H9 (cell line): ENCODE measurements around the gene AP4E1. TPM values are rescaled to one million over a fixed set of nuclear protein-coding genes. Genes with fewer than 3 reads are reported as not detected.

Experiments used
- DNase-seq: peaks from one replicate; pipeline ENCODE4 v3.0.0-alpha.2; 2017
- H2AFZ ChIP-seq: one replicate; pipeline ENCODE4 v1.6.1; 2013; ENCODE audit warnings: mild to moderate bottlenecking, low read length, control low read depth, moderate library complexity
- H2AK5ac ChIP-seq: 2 replicates; pipeline ENCODE4 v1.6.1; 2013; ENCODE audit warnings: low read length, control low read depth, mixed read lengths; ENCODE audit not compliant: insufficient read length
- H2BK120ac ChIP-seq: one replicate; pipeline ENCODE4 v1.6.1; 2013; ENCODE audit warnings: low read depth, mild to moderate bottlenecking, low read length, control low read depth, inconsistent platforms; ENCODE audit not compliant: poor library complexity, severe bottlenecking
- H2BK12ac ChIP-seq: 2 replicates; pipeline ENCODE4 v1.6.1; 2013; ENCODE audit warnings: low read length, control low read depth, mixed read lengths, low read depth; ENCODE audit not compliant: insufficient read length
- H2BK15ac ChIP-seq: 2 replicates; pipeline ENCODE4 v1.6.1; 2013; ENCODE audit warnings: low read depth, low read length, control low read depth
- H2BK20ac ChIP-seq: one replicate; pipeline ENCODE4 v1.6.1; 2013; ENCODE audit warnings: low read depth, mild to moderate bottlenecking, low read length, control low read depth, inconsistent platforms; ENCODE audit not compliant: poor library complexity, severe bottlenecking
- H2BK5ac ChIP-seq: 2 replicates; pipeline ENCODE4 v1.6.1; 2013; ENCODE audit warnings: low read length, control low read depth, mixed read lengths; ENCODE audit not compliant: insufficient read length
- H3K14ac ChIP-seq: 2 replicates; pipeline ENCODE4 v1.6.1; 2013; ENCODE audit warnings: low read length, control low read depth; ENCODE audit not compliant: insufficient read depth
- H3K18ac ChIP-seq: 2 replicates; pipeline ENCODE4 v1.6.1; 2013; ENCODE audit warnings: low read depth, mild to moderate bottlenecking, mixed read lengths, low read length, control low read depth; ENCODE audit not compliant: insufficient read length
- H3K23ac ChIP-seq: 2 replicates; pipeline ENCODE4 v1.6.1; 2013; ENCODE audit warnings: low read length, control low read depth, mixed read lengths, low read depth; ENCODE audit not compliant: insufficient read length
- H3K23me2 ChIP-seq: 2 replicates; pipeline ENCODE4 v1.6.1; 2013; ENCODE audit warnings: low read depth, mild to moderate bottlenecking, mixed read lengths, low read length, control low read depth; ENCODE audit not compliant: insufficient read length, poor library complexity, severe bottlenecking
- H3K27ac ChIP-seq: 2 replicates; pipeline ENCODE4 v1.5.1; 2013; ENCODE audit warnings: low read length, control low read depth, mixed read lengths, low read depth; ENCODE audit not compliant: insufficient read length
- H3K27me3 ChIP-seq: 2 replicates; pipeline ENCODE4 v1.6.1; 2013; ENCODE audit warnings: low read length, control low read depth, inconsistent platforms; ENCODE audit not compliant: insufficient read depth
- H3K4ac ChIP-seq: 2 replicates; pipeline ENCODE4 v1.6.1; 2013; ENCODE audit warnings: low read depth, mild to moderate bottlenecking, control low read depth, inconsistent platforms, low read length, moderate library complexity
- H3K4me1 ChIP-seq: 2 replicates; pipeline ENCODE4 v1.6.1; 2013; ENCODE audit warnings: low read length, control low read depth, inconsistent platforms; ENCODE audit not compliant: insufficient read depth
- H3K4me2 ChIP-seq: 2 replicates; pipeline ENCODE4 v1.6.1; 2013; ENCODE audit warnings: low read length, control low read depth, mixed read lengths; ENCODE audit not compliant: insufficient read length, insufficient read depth
- H3K56ac ChIP-seq: 2 replicates; pipeline ENCODE4 v1.6.1; 2013; ENCODE audit warnings: low read depth, mild to moderate bottlenecking, mixed read lengths, low read length, control low read depth; ENCODE audit not compliant: insufficient read length
- H3K79me1 ChIP-seq: 2 replicates; pipeline ENCODE4 v1.6.1; 2013; ENCODE audit warnings: low read depth, mild to moderate bottlenecking, moderate library complexity, low read length, control low read depth, inconsistent platforms; ENCODE audit not compliant: insufficient read depth, poor library complexity, severe bottlenecking
- H3K79me2 ChIP-seq: 2 replicates; pipeline ENCODE4 v1.6.1; 2013; ENCODE audit warnings: low read length, control low read depth, inconsistent platforms; ENCODE audit not compliant: insufficient read depth
- H3K9ac ChIP-seq: 2 replicates; pipeline ENCODE4 v1.6.1; 2013; ENCODE audit warnings: low read length, control low read depth, mixed read lengths; ENCODE audit not compliant: insufficient read length; ENCODE audit errors: extremely low read depth
- H3K9me3 ChIP-seq: one replicate; pipeline ENCODE4 v1.6.1; 2013; ENCODE audit warnings: low read depth, low read length, inconsistent platforms; ENCODE audit not compliant: control insufficient read depth
- H3T11ph ChIP-seq: one replicate; pipeline ENCODE4 v1.6.1; 2013; ENCODE audit warnings: mild to moderate bottlenecking, low read length, control low read depth, inconsistent platforms
- H4K20me1 ChIP-seq: one replicate; pipeline ENCODE4 v1.6.1; 2013; ENCODE audit not compliant: control insufficient read depth, insufficient read length, insufficient read depth
- H4K5ac ChIP-seq: 2 replicates; pipeline ENCODE4 v1.6.1; 2013; ENCODE audit warnings: low read depth, mild to moderate bottlenecking, mixed read lengths, low read length, control low read depth; ENCODE audit not compliant: insufficient read length
- H4K8ac ChIP-seq: replicated peaks from 2 replicates; pipeline ENCODE4 v1.6.1; 2013; ENCODE audit warnings: low read length, control low read depth, mixed read lengths, low read depth; ENCODE audit not compliant: insufficient read length
- H4K91ac ChIP-seq: 2 replicates; pipeline ENCODE4 v1.6.1; 2013; ENCODE audit warnings: low read depth, mild to moderate bottlenecking, moderate library complexity, mixed read lengths, low read length, control low read depth; ENCODE audit not compliant: insufficient read length
- H3K27ac Mint-ChIP-seq, 3 experiments: 2 replicates in 2 of 3; 3 replicates in 1 of 3; pipeline ENCODE4 v1.8.0; 2020 to 2021; ENCODE audit warnings: mixed read lengths in 3 of 3, mild to moderate bottlenecking in 1 of 3, moderate library complexity in 1 of 3
- H3K27me3 Mint-ChIP-seq: 2 replicates; pipeline ENCODE4 v1.8.0; 2021; ENCODE audit warnings: low read depth, mild to moderate bottlenecking, moderate library complexity, mixed read lengths
- H3K36me3 Mint-ChIP-seq, 3 experiments: 2 replicates in 2 of 3; 3 replicates in 1 of 3; pipeline ENCODE4 v1.8.0; 2020 to 2021; ENCODE audit warnings: low read depth in 3 of 3, mixed read lengths in 3 of 3; ENCODE audit not compliant: insufficient read depth in 1 of 3
- H3K4me1 Mint-ChIP-seq, 2 experiments: 2 replicates each; pipeline ENCODE4 v1.8.0; 2020; ENCODE audit warnings: mixed read lengths in 2 of 2
- H3K4me3 Mint-ChIP-seq, 2 experiments: 2 replicates in 1 of 2; 3 replicates in 1 of 2; pipeline ENCODE4 v1.8.0; 2020 to 2021; ENCODE audit warnings: mild to moderate bottlenecking in 2 of 2, mixed read lengths in 2 of 2, moderate library complexity in 1 of 2
- H3K9me3 Mint-ChIP-seq, 2 experiments: 2 replicates in 1 of 2; 3 replicates in 1 of 2; pipeline ENCODE4 v1.8.0; 2020; ENCODE audit warnings: mild to moderate bottlenecking in 2 of 2, mixed read lengths in 2 of 2, moderate library complexity in 1 of 2
- CTCF ChIP-seq: fragments of 200-600 bp; sonication (generic); conservative IDR thresholded peaks from 3 replicates; pipeline ENCODE4 v1.8.0; 2021; ENCODE audit warnings: antibody characterized with exemption, mild to moderate bottlenecking
- WGBS: extraction: QIAGEN DNeasy Blood & Tissue Kit; methylation state at CpG from one replicate; pipeline ENCODE4 v1.1.7; 2013; ENCODE audit warnings: missing lambda C conversion rate, low lambda C conversion rate, mixed read lengths; ENCODE audit not compliant: insufficient read length; ENCODE audit errors: extremely low coverage; 5-methylcytosine and 5-hydroxymethylcytosine counted together
- total RNA-seq: library from RNA; stranded (reverse); gene quantifications from 2 replicates; pipeline ENCODE4 v1.2.1, GENCODE V29; 2021

AP4E1 gene
- total RNA-seq, 1 experiment from 2014 or later, result 13.8 TPM

GRCh38 chr15:50884540-50884939, 23.9 kb upstream of the AP4E1 start:
- H3K23ac ChIP-seq, result no peak overlapping the region

More at GRCh38 chr15:50884540-50884939, 23.9 kb upstream of the AP4E1 start:
- no peaks in the 10 kb centered on the region for H3K9me3 ChIP-seq
- WGBS, result no CpG with 5 or more reads among the region's 5 CpGs
- H3K4ac ChIP-seq, result no peak overlapping the region
- no peak overlapping the region for H2BK5ac ChIP-seq
- H2BK12ac ChIP-seq, result no peak overlapping the region
- no peaks in the 10 kb centered on the region for H3K23me2 ChIP-seq
- no peak overlapping the region for H3K14ac ChIP-seq
- H4K5ac ChIP-seq, result no peak overlapping the region
- no peak overlapping the region for H2BK120ac ChIP-seq
- no peaks in the 10 kb centered on the region for H3K79me2 ChIP-seq
- H4K91ac ChIP-seq, result no peak overlapping the region
- H3K79me1 ChIP-seq, result no peaks in the 10 kb centered on the region
- no peaks in the 10 kb centered on the region for H3K36me3 Mint-ChIP-seq
- no peaks in the 10 kb centered on the region for H4K20me1 ChIP-seq
- H3K4me2 ChIP-seq, result no peak overlapping the region
- H3K9me3 Mint-ChIP-seq, result no peaks in the 10 kb centered on the region
- no peak overlapping the region for H3K56ac ChIP-seq
- H3K9ac ChIP-seq, result no peak overlapping the region
- no peak overlapping the region for H4K8ac ChIP-seq
- no peaks in the 10 kb centered on the region for H3K27me3 ChIP-seq
- H3K4me1 Mint-ChIP-seq, result no peaks in the 10 kb centered on the region
- H2BK20ac ChIP-seq, result no peak overlapping the region
- no peak overlapping the region for H2AK5ac ChIP-seq
- no peak for DNase-seq
- no peaks in the 10 kb centered on the region; the same call in none of the 2 replicates for H3K27me3 Mint-ChIP-seq
- TF ChIP-seq CTCF, result no peak
- no peak overlapping the region for H3T11ph ChIP-seq
- H3K27ac Mint-ChIP-seq, result no peak overlapping the region
- H2BK15ac ChIP-seq, result no peak overlapping the region
- H2AFZ ChIP-seq, result no peak overlapping the region
- H3K4me1 ChIP-seq, result no peaks in the 10 kb centered on the region
- H3K4me3 Mint-ChIP-seq, result no peak overlapping the region
- no peak overlapping the region for H3K27ac ChIP-seq
- no peak overlapping the region for H3K18ac ChIP-seq
